ENCODE data around the gene SELENOS.

- no peak for TF ChIP-seq EP300 (IDR thresholded peaks at IDR 0.05)
- TF ChIP-seq POLR2A (IDR thresholded peaks at IDR 0.05), result no peak
These were observed 35.9 kb upstream of the SELENOS start for GRCh38 chr15:101313041-101313761.

Data from suprapubic skin (tissue), 2 donors.